IMR-90 (cell line): ENCODE data around the gene CDKAL1. TPM values are rescaled to one million over a fixed set of nuclear protein-coding genes. Genes with fewer than 3 reads are reported as not detected.

Source experiments
- ATAC-seq: fragments of 200-7000 bp; cut with Tn5 transposase; 2 replicates; pipeline ENCODE4 v1.9.1; 2020; ENCODE audit warnings: low read depth, mild to moderate bottlenecking, moderate library complexity
- BruUV-seq: library from RNA; stranded (reverse); fragments of 400-500 nt; replicated peaks from 2 replicates; lab custom pipeline; 2021; lab: Mats Ljungman, UMichigan
- CTCF ChIA-PET: fragments of 300-600 bp; formaldehyde crosslinking; extraction: SDS; loops from one replicate; lab custom pipeline; 2021; ENCODE audit warnings: antibody characterized with exemption; lab: Yijun Ruan, JAX
- POLR2A ChIA-PET: fragments of 300-600 bp; sonication (Branson Sonifier 250); formaldehyde crosslinking; loops from one replicate; lab custom pipeline; 2022; ENCODE audit warnings: antibody characterized with exemption; ENCODE audit not compliant: unreplicated experiment; lab: Charles Lee
- DNase-seq: peaks from one replicate; pipeline ENCODE4 v3.0.0; 2013
- H2AFZ ChIP-seq: replicated peaks from 2 replicates; pipeline ENCODE3; 2013; ENCODE audit warnings: low read length, mild to moderate bottlenecking; ENCODE audit not compliant: poor library complexity
- H2AK5ac ChIP-seq: 2 replicates; pipeline ENCODE4 v1.6.1; 2013; ENCODE audit warnings: low read depth, low read length, inconsistent platforms
- H2AK9ac ChIP-seq: replicated peaks from 2 replicates; pipeline ENCODE3; 2013; ENCODE audit warnings: mild to moderate bottlenecking, low read depth, low read length, moderate library complexity; ENCODE audit not compliant: poor library complexity
- H2BK120ac ChIP-seq: 2 replicates; pipeline ENCODE4 v1.6.1; 2013; ENCODE audit warnings: low read depth, low read length, inconsistent platforms
- H2BK15ac ChIP-seq: 3 replicates; pipeline ENCODE4 v1.6.1; 2013; ENCODE audit warnings: low read depth, low read length, inconsistent platforms
- H2BK20ac ChIP-seq: 2 replicates; pipeline ENCODE4 v1.6.1; 2013; ENCODE audit warnings: low read depth, mild to moderate bottlenecking, inconsistent platforms, low read length, moderate library complexity
- H2BK5ac ChIP-seq: 2 replicates; pipeline ENCODE4 v1.6.1; 2013; ENCODE audit warnings: mild to moderate bottlenecking, low read depth, low read length, inconsistent platforms; ENCODE audit not compliant: poor library complexity, severe bottlenecking
- H3K14ac ChIP-seq: replicated peaks from 2 replicates; pipeline ENCODE4 v1.6.1; 2013; ENCODE audit warnings: low read depth, low read length, inconsistent platforms
- H3K18ac ChIP-seq: 2 replicates; pipeline ENCODE4 v1.6.1; 2013; ENCODE audit warnings: low read depth, low read length, control low read depth
- H3K23ac ChIP-seq: 2 replicates; pipeline ENCODE4 v1.6.1; 2013; ENCODE audit warnings: low read depth, low read length, inconsistent platforms
- H3K27ac ChIP-seq: 2 replicates; pipeline ENCODE4 v1.5.1; 2013; ENCODE audit warnings: mild to moderate bottlenecking, control low read depth, low read length; ENCODE audit not compliant: insufficient read depth
- H3K27me3 ChIP-seq: 2 replicates; pipeline ENCODE4 v1.6.1; 2013; ENCODE audit warnings: low read length; ENCODE audit not compliant: control insufficient read depth, insufficient read depth
- H3K36me3 ChIP-seq: 2 replicates; pipeline ENCODE4 v1.6.1; 2013; ENCODE audit warnings: low read length, mixed read lengths; ENCODE audit not compliant: control insufficient read depth, insufficient read depth
- H3K4ac ChIP-seq: 2 replicates; pipeline ENCODE4 v1.6.1; 2013; ENCODE audit warnings: low read depth, low read length, inconsistent platforms
- H3K4me1 ChIP-seq: 2 replicates; pipeline ENCODE4 v1.6.1; 2013; ENCODE audit warnings: low read length, mixed read lengths; ENCODE audit not compliant: control insufficient read depth, insufficient read depth
- H3K4me2 ChIP-seq: 2 replicates; pipeline ENCODE4 v1.6.1; 2013; ENCODE audit warnings: low read depth, mild to moderate bottlenecking, control low read depth, low read length, moderate library complexity
- H3K4me3 ChIP-seq: 2 replicates; pipeline ENCODE4 v1.5.1; 2013; ENCODE audit warnings: low read depth, mild to moderate bottlenecking, control low read depth, low read length, moderate library complexity; ENCODE audit not compliant: insufficient read depth
- H3K56ac ChIP-seq: 2 replicates; pipeline ENCODE4 v1.6.1; 2013; ENCODE audit warnings: low read length, inconsistent platforms; ENCODE audit not compliant: insufficient read depth; ENCODE audit errors: extremely low read depth
- H3K79me1 ChIP-seq, 2 experiments: 2 replicates each; pipeline ENCODE4 v1.6.1; 2013; ENCODE audit warnings: low read length in 2 of 2, inconsistent platforms in 1 of 2, low read depth in 1 of 2
- H3K9ac ChIP-seq: 2 replicates; pipeline ENCODE4 v1.6.1; 2013; ENCODE audit warnings: low read depth, low read length, control low read depth
- H3K9me1 ChIP-seq: 2 replicates; pipeline ENCODE4 v1.6.1; 2013; ENCODE audit warnings: low read length, inconsistent platforms; ENCODE audit not compliant: insufficient read depth
- H3K9me3 ChIP-seq: 2 replicates; pipeline ENCODE4 v1.6.1; 2013; ENCODE audit warnings: low read length; ENCODE audit not compliant: control insufficient read depth, insufficient read depth
- H4K20me1 ChIP-seq: 2 replicates; pipeline ENCODE4 v1.6.1; 2013; ENCODE audit warnings: low read length, inconsistent platforms; ENCODE audit not compliant: insufficient read depth
- H4K5ac ChIP-seq: 2 replicates; pipeline ENCODE4 v1.6.1; 2013; ENCODE audit warnings: mild to moderate bottlenecking, low read depth, low read length, control low read depth
- H4K8ac ChIP-seq, 2 experiments: 2 replicates each; pipeline ENCODE4 v1.6.1; 2013; ENCODE audit warnings: low read depth in 2 of 2, low read length in 2 of 2, control low read depth in 1 of 2, inconsistent platforms in 1 of 2
- H4K91ac ChIP-seq: 2 replicates; pipeline ENCODE4 v1.6.1; 2013; ENCODE audit warnings: low read depth, low read length, inconsistent platforms; ENCODE audit not compliant: insufficient read depth
- CHD1 ChIP-seq: IDR thresholded peaks from 2 replicates; pipeline ENCODE4 v1.6.1; 2012; ENCODE audit warnings: low read depth, low read length, improper control_type of control experiment
- FOS ChIP-seq: fragments of 150-350 bp; IDR thresholded peaks from 2 replicates; pipeline ENCODE4 v1.6.1; 2016; ENCODE audit warnings: low read depth, low read length
- MAFK ChIP-seq: IDR thresholded peaks from 2 replicates; pipeline ENCODE4 v1.6.1; 2012; ENCODE audit warnings: low read depth, low read length, improper control_type of control experiment
- MAZ ChIP-seq: IDR thresholded peaks from 2 replicates; pipeline ENCODE4 v1.6.1; 2012; ENCODE audit warnings: low read depth, mild to moderate bottlenecking, low read length, improper control_type of control experiment, moderate library complexity, borderline replicate concordance
- MXI1 ChIP-seq: IDR thresholded peaks from 2 replicates; pipeline ENCODE4 v1.6.1; 2012; ENCODE audit warnings: low read depth, mild to moderate bottlenecking, low read length, moderate library complexity, borderline replicate concordance
- NFE2L2 ChIP-seq: fragments of 150-350 bp; IDR thresholded peaks from 2 replicates; pipeline ENCODE4 v1.6.1; 2016; ENCODE audit warnings: low read depth, mild to moderate bottlenecking, low read length
- POLR2A ChIP-seq: IDR thresholded peaks from 2 replicates; pipeline ENCODE4 v1.6.1; 2012; ENCODE audit warnings: mild to moderate bottlenecking, low read depth, low read length
- RAD21 ChIP-seq: IDR thresholded peaks from 2 replicates; pipeline ENCODE4 v1.6.1; 2012; ENCODE audit warnings: low read length, improper control_type of control experiment
- RCOR1 ChIP-seq: IDR thresholded peaks from 2 replicates; pipeline ENCODE4 v1.6.1; 2012; ENCODE audit warnings: mild to moderate bottlenecking, low read length, improper control_type of control experiment; ENCODE audit not compliant: insufficient replicate concordance
- SMC3 ChIP-seq: fragments of 150-350 bp; IDR thresholded peaks from 2 replicates; pipeline ENCODE4 v1.6.1; 2016; ENCODE audit warnings: low read depth, mild to moderate bottlenecking, antibody characterized with exemption, low read length, moderate library complexity
- WGBS, 2 experiments: methylation state at CpG; one replicate each; pipeline versions ENCODE4 v1.1.5 to v1.1.7; 2013; ENCODE audit warnings: missing lambda C conversion rate in 2 of 2; ENCODE audit not compliant: insufficient read length in 1 of 2; ENCODE audit errors: extremely low coverage in 2 of 2; 5-methylcytosine and 5-hydroxymethylcytosine counted together
- dilution Hi-C: fragments of 300-500 bp; cut with HindIII; formaldehyde crosslinking; loops from one replicate; pipeline ENCODE4 v1.14.3; 2018; ENCODE audit warnings: low sequenced_read_pairs; ENCODE audit not compliant: unreplicated experiment
- in situ Hi-C: fragments of 300-500 bp; cut with MboI; formaldehyde crosslinking; loops from 3 replicates; pipeline ENCODE4 v1.14.3; 2019; ENCODE audit warnings: low sequenced_read_pairs, inconsistent platforms, mixed read lengths
- intact Hi-C: fragments of 100-400 bp; cut with micrococcal nuclease; formaldehyde crosslinking; loops from 2 replicates; pipeline ENCODE4 v1.10.0; 2022
- polyA plus RNA-seq, 3 experiments: library from polyadenylated mRNA; depleted of rRNA; stranded (reverse); fragments of >200 nt; gene quantifications; 2 replicates each; pipeline ENCODE4 v1.2.3, GENCODE V29; 2012; ENCODE audit warnings: low replicate concordance in 1 of 3
- total RNA-seq: library from RNA; depleted of rRNA; stranded (reverse); fragments of >200 nt; gene quantifications from 2 replicates; pipeline ENCODE4 v1.2.3, GENCODE V29; 2012
- TF ChIP-seq, protein P1 (sequence below): fragments of 150-350 bp; IDR thresholded peaks from 2 replicates; pipeline ENCODE4 v1.6.1; 2016; ENCODE audit warnings: low read depth, mild to moderate bottlenecking, low read length, moderate library complexity, borderline replicate concordance

The CDKAL1 gene
- total and polyA plus RNA-seq, 2 of the 4 experiments (the other 2 are of a cell fraction), result 3.7 to 13.1 TPM

GRCh38 chr6:20943040-20943627 lies 408.9 kb downstream of the CDKAL1 start:
- Histone ChIP-seq H3K18ac (no peak overlapping the region), H3K79me1 (no peaks in the 10 kb centered on the region), H3K27me3 (no peaks in the 10 kb centered on the region), H3K9me3 (no peaks in the 10 kb centered on the region), H3K4ac (no peak overlapping the region), H2AK9ac (no peak overlapping the region), H3K23ac (no peak overlapping the region), H3K4me2 (no peak overlapping the region), H4K91ac (no peak overlapping the region), H3K36me3 (no peaks in the 10 kb centered on the region), H4K8ac (no peak overlapping the region), H3K9ac (no peak overlapping the region), H2BK120ac (no peak overlapping the region), H2BK15ac (no peak overlapping the region), H3K27ac (no peak overlapping the region), H2BK5ac (no peak overlapping the region), H3K56ac (no peak overlapping the region), H3K4me3 (no peak overlapping the region), H3K14ac (no peak overlapping the region), H4K20me1 (no peaks in the 10 kb centered on the region), H3K9me1 (no peaks in the 10 kb centered on the region), H3K4me1 (0 out of 2 replicates have a peak, but pooled peaks cover 2% of the 10 kb centered on the region), H2AFZ (no peak overlapping the region), H4K5ac (no peak overlapping the region), H2BK20ac (no peak overlapping the region), H2AK5ac (no peak overlapping the region)
- in situ Hi-C loops (no loop called here), intact Hi-C loops (no loop called here), dilution Hi-C loops (no loop called here)
- TF ChIP-seq MAFK, result no peak
- TF ChIP-seq, protein P1, sequence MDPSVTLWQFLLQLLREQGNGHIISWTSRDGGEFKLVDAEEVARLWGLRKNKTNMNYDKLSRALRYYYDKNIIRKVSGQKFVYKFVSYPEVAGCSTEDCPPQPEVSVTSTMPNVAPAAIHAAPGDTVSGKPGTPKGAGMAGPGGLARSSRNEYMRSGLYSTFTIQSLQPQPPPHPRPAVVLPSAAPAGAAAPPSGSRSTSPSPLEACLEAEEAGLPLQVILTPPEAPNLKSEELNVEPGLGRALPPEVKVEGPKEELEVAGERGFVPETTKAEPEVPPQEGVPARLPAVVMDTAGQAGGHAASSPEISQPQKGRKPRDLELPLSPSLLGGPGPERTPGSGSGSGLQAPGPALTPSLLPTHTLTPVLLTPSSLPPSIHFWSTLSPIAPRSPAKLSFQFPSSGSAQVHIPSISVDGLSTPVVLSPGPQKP, result no peak
- TF ChIP-seq NFE2L2, result no peak
- no peak for TF ChIP-seq MAZ
- no peak for TF ChIP-seq CHD1
- TF ChIP-seq FOS, result no peak
- no peak for TF ChIP-seq POLR2A
- TF ChIP-seq SMC3, result no peak
- no peak for TF ChIP-seq MXI1
- no peak for TF ChIP-seq RAD21
- no peak for TF ChIP-seq RCOR1
- CTCF ChIA-PET, result interaction anchor here (0.6 kb wide), 1 partner anchor 15 kb away, joined by 7 read pairs; no protein-coding TSS in a partner anchor
- WGBS, 2 experiments, result no CpG with 5 or more reads among the region's 2 CpGs
- ATAC-seq, result no peak
- POLR2A ChIA-PET, result no interaction called here
- no peak for DNase-seq
- BruUV-seq, result no TSS peak
